HG03103 (cell line): ENCODE results near the gene CFAP299.
A peak's percentile ranks its signal among the peaks of the same experiment; 100 is the strongest.
"Not testable (repeated sequence)": the region's sequence is repeated elsewhere in the genome, so short reads cannot be mapped to it uniquely, and the experiment has no call there.

ENCODE experiments used
- ATAC-seq: cut with Tn5 transposase; IDR thresholded peaks from one replicate; pipeline ENCODE4 v1.9.1; 2021; ENCODE audit warnings: low read depth; ENCODE audit not compliant: unreplicated experiment

CFAP299 gene

DNA sequence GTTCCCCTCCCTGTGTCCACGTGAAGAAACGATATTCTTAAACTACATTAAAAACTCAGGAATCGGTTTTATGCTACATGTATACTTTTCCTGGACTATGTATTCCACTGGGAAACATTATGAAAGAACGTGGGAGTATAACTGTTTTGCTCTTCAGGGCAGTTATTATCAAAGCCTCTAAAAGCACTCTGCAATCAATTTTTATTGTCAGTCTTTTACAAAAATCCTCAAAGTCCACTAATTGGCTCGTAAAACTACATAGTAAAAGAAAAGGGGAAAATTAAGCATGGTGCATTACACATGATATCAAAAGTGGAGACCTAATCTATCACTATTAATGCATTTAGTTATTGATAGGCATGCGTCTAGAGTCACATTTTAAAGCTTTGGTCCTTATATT lies 11.4 kb upstream of the CFAP299 start:
- no peak for ATAC-seq

DNA sequence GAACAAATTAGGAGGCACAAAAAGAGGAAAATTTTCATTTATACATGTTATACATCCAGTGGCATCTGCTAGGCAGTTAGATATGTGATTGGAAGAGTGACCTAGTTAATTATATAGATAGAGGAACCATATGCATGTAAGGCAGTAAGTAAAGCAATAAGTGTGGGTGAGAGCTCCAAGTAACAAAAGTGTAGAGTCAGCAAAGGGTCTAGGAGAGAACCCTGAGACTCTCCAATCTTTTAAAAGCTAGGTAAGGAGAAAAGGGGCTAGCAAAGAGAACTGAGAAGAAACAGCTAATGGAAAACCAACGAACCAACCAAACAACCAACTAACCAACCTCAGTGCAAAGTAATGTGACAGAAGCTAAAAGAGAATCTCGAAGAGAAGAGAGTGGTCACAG lies 3.8 kb upstream of the CFAP299 start:
- no peak for ATAC-seq

DNA sequence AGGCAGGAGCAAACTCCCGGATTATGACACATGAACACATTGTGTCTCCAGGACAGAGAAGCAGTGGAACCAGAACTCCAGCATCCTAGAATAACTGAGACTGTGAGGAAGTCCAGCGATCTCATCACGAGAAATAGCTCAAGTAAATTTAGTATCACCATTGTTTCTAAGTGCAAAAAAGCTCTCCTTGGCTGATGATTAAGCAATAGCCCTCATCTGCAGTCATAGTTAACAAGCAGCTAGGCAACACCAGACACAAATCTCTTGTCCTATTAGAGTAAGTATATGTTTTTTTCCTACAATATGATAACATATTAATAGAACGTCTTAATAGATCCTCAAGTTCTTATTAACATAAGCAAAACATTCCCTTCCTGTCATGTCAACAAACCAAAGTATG lies 2.4 kb upstream of the CFAP299 start:
- ATAC-seq, result no peak

DNA sequence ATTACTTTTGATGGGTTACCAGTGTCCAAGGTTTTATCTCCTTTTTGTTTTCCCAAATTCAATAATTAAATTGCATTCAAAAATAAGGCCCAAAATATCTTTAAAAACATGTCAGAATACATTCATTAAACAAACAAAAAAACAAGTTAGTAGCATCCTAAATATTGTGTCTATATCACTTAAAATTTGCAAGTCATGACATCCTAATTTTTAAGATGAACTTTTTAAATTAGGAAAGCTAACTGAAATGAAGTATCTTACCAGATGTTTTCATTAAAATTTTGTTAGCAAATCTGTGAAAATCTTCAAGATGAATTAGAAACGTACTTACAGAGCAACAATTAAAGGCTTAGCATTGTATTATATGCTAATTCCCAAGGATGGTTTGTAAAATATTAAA lies 962 bp upstream of the CFAP299 start:
- ATAC-seq, result no peak

DNA sequence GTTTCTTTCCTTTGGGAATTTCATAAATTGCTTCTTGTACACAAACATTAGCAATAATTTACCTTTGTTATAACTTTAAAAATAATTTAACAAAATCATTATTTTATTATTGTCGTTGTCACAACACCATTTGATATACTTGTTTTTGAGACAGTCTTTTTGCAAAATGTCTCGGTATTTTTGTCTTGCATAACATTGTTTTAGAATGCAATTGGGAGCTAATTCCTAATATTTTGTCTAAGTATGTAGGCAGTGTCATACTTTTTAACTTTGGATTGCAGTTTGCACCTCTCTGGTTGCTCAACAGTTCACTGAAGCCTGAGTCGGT lies 340 bp upstream of the CFAP299 start:
- no peak for ATAC-seq

DNA sequence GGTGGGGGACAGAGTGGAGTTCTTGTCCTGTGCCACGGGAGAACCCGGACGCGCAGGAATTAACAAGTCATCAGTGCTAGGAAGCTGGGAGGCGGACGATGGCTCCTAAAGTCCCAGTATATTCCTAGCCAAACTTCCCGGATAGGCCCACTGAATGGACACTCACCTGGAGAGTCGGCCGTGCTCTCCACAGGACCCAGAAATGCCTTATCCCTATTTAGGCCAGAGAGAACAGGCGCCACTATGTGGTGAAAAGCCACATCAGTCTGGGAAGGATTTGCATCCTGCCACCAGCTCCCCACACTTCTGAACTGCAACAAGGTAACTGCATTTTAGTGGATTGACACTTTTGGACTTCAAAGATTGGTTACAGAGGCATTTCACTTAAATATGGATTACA lies 1.1 kb downstream of the CFAP299 start:
- ATAC-seq, result no peak

DNA sequence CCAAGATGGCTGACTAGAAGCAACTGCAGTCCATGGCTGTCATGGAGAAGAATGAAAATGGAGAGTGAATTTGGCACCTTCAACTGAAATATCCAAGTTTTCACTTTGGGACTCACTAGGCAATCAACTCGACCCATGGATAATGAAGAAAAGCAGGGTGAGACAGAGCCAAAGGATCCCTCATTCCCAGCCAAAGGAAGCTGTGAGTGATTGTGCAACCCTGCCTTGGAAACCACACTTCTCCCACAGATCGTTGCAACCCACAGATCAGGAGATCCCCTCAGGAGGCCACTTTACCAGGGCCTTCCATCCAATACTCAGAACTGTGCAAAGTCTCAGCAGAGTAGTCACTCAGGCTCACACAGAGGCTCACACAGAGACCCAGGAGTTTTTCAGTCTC lies 4.5 kb downstream of the CFAP299 start:
- ATAC-seq, result no peak

DNA sequence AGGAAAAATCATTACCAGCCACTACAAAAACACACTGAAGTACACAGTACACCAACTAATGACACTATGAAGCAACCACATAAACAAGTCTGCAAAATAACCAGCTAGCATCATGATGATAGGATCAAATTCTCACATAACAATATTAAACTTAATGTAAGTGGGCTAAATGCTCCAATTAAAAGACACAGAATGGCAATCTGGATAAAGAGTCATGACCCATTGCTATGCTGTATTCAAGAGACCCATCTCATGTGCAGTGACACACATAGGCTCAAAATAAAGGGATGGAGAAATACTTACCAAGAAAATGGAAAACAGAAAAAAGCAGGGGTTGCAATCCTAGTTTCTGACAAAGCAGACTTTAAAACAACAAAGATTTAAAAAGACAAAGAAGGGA lies 7.2 kb downstream of the CFAP299 start:
- ATAC-seq, result not testable (repeated sequence)

DNA sequence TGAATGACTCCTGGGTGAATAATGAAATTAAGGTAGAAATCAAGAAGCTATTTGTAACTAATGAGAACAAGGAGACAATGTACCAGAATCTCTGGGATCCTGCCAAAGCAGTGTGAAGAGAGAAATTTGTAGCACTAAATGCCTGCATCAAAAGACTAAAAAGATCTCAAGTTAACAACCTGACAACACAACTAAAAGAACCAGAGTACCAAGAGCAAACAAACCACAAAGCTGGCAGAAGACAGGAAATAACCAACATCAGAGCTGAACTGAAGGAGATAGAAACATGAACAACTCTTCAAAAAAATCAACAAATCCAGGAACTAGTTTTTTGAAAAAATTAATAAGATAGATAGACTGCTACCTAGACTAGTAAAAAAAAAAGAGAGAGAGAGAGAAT lies 8.4 kb downstream of the CFAP299 start:
- ATAC-seq, result no peak

DNA sequence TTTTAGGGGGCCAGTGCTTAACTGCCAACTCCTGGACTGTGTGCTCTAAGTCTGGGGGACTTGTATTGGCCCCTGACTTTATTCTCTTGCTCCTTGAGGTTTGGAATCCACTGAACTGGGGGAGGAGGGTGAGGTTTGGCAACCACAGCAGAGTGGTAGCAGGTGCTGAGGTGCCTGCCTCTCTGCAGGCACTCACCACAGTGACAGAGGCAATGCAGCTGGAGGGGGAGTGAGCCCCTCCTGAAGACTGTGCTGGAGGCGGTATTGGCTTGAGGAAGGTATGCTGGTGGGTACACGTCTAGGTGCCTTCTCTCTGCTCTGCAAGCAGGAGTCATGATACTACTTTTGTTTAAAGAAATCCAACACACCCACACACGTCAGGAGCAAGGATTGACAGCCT lies 24.6 kb downstream of the CFAP299 start:
- no peak for ATAC-seq

DNA sequence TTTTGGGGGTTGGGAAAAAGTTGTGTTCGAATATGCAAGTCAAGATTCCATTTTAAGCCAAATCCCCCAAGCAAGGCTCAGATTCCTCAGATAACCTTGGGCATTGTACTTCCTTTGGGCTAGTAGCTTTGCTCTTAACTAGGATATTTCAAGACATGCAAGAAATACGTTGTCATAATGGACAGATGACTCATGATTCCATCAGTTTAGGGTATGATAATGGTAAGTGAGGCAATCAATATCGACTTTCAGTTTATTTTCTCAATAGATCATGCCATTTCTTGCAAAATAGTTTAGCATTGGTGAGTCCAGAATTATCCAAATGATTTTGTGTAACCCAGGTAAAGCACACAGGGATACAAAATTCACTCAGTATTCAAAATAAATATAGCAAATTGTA lies 25.4 kb downstream of the CFAP299 start:
- ATAC-seq, result no peak

DNA sequence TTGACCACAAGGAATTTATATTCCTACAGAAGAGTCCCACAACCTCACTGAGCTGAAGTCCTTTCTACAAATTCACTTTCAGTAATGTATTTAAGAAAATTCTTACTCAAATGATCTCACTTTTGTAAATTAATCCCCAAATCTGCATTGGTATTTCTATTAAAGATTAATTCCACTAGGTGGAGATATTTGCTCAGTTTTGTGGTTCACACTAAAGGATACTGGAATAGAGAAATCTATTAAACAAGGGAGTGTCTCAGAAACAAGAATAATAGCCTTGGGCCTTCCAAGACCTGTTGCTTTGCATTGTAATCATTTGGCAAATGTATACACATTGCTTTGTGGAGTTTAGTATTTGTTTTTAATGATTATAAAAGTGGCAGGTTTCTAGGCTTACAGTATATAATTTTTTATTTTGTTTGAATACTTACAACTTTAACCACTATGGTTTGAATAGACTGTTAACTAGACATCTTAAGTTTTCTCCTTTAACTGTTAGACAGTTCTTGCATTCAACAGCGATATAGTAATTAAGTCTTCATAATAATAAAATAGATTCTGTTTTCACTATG lies 25.9 kb downstream of the CFAP299 start:
- ATAC-seq, result no peak

DNA sequence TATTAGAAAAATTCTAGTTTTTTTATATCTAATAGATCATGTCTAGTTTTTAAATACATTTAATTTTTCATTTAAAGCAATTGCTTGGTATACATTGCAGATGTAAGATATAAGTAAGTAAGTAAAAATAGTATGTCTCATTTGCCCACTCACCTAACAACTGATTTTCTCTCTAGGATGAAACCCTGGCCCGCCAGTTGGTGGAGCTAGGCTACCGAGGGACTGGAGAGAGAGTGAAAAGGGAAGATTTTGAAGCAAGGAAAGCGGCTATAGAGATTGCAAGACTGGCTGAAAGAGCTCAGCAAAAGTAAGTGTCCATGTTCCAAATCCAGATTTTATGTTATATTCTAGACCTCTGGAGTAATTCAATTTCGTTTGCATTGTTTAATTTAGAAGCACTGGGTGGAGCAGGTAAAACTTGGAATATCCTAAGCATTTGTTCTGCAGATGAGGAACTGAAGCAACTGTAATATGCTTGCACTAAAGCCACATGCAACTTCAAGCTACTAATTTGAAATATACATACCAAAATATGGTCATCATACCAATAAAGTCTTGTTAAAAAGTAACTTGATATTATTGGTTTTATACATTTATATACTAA lies 27.1 kb downstream of the CFAP299 start:
- peak; percentile 61 for ATAC-seq

DNA sequence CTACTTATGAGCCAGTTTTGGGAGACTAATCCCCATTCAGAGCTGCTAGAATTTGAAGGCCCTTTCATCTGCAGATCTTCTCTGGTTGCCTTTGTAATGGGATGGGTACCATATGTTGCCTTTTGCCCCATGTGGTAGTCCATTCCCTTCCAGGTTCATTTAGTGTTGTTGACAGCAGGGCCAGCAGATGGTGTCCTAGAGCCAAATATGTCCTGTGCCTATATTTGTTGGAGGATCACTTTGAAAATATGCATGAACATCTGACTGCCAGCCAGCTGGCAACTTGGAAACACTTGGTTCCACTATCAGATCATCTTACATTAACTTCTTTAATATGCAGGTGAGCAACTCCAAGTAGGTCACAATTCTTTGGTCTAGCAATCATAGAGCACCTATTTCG lies 30.4 kb downstream of the CFAP299 start:
- ATAC-seq, result peak; percentile 67

DNA sequence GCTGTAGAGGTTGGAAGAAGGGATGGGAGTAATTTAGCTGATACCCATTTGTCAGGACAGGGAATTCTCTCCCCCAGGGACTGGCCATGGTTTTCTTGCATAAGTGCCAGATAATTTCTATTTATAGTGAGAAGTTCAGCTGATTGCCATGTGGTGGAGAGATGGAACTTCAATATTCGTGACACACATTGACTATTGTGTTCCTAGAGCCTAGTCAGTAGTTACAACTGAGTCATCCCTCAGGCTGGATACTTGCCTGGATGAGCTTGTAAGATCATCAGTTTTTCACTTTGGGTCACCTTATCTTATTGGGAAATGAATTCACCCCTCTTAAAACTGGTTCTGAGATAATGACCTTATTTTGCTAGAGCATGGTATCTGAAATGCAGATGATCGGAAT lies 32.2 kb downstream of the CFAP299 start:
- ATAC-seq, result no peak

DNA sequence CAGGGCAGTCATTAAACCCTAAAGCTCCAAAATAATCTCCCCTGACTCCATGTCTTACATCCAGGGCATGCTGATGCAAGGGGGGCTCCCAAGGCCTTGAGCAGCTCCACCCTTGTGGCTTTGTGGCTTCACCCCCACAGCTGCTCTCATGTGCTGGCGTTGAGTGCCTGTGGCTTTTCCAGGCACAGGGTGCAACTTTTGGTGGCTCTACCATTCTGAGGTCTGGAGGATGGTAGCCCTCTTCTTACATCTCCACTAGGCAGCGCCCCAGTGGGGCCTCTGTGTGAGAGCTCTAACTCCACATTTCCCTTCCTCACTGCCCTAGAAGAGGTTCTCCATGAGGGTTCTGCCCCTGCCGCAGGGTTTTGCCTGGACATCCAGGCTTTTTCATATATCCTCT lies 35.1 kb downstream of the CFAP299 start:
- no peak for ATAC-seq

DNA sequence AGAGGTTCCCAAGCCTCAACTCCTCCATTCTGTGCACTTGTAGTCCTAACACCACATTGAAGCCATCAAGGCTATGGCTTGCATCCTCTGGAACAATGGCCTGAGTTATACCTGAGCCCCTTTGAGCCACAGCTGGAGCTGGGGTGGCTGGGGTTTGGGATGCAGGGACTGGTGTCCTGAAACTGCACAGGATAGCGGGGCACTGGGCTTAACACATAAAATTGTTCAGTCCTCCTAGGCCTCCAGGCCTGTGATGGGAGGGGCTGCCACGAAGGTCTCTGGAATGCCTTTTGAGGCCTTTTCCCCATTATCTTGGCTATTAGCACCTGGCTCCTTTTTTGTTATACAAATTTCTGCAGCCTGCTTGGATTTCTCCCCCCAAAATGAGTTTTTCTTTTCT lies 35.5 kb downstream of the CFAP299 start:
- ATAC-seq, result no peak

DNA sequence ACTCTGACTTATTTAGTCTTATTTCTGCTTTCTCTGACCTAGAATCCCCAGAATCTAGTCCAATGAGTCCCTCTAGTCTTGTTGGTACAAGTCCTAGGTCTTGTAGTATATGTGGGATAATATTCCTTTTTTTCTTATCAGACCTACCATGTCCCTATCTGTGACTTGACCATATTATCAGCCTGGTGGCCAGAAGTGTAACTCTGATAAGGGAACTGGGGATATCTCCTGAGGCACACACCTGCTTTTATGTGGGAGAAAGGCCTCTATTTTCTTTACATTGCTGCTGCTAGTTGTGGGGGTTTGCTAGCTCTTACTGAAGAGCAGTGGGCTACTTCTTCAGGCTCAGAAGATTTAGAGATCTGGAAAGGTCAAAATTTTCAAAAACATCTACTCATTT lies 38.6 kb downstream of the CFAP299 start:
- no peak for ATAC-seq

DNA sequence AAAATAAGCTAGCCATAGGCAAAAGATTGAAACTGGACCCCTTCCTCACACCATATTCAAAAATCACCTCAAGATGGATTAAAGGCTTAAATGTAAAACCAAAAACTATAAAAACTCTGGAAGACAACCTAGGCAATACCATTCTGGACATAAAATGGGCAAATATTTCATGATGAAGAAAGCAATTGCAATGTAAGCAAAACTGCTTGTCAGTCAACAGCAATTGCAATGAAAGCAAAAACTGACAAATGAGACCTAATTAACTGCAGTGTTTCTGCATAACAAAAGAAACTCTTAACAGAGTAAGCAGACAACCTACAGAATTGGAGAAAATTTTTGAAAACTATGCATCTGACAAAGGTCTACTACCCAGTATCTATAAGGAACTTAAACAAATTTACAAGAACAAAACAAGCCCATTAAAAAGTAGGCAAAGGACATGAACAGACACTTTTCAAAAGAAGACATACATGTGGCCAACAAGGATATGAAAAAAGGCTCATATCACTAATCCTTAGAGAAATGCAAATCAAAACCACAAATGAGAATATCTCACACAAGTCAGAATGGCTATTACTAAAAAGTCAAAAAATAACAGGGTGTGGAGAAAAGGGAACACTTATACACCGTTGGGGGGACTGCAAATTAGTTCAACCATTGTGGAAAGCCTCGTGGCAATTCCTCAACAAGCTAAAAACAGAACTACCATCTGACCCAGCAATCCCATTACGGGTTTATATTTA lies 46.7 kb downstream of the CFAP299 start:
- no peak for ATAC-seq

DNA sequence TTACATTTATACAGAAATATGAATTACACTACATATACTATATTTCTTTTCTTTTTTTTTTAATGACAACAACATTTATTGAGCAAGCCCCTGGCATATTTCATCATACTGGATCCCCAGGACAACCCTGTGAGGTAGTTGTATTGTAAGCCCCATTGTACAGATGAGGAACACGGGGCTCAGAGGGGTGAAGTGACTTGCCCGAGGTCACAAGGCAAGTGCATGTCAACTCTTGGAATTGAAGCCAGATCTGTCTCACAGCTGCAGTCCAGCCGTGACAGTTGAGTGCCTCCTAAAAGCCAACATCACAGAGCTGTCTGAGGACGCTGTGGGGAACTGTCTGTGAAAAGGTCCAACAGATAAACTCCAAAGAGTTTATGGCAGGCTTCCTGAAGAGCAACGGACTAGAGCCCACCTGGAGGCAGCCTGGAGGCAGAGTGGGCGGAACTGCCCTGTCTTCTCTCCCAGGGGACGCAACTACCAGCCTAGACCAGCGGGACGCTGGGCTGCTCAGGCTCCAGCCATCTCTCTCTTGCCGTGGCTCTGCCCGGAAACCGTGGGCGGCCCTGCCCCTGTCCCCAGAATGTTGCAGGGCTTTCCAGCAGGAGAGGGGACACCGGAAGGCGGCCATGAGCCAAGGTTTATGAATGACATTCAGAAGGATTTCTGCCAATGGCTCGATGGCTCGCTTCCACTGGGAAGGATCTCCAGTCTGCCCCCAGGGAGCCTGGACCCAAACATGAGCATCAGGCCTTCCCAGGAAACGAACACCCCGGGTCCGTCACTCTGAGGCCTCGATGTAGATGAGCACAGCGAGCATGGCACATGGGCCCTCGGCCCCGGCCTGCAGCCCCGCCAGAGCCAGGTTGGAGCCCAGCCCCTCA lies 50.1 kb downstream of the CFAP299 start:
- no peak for ATAC-seq

DNA sequence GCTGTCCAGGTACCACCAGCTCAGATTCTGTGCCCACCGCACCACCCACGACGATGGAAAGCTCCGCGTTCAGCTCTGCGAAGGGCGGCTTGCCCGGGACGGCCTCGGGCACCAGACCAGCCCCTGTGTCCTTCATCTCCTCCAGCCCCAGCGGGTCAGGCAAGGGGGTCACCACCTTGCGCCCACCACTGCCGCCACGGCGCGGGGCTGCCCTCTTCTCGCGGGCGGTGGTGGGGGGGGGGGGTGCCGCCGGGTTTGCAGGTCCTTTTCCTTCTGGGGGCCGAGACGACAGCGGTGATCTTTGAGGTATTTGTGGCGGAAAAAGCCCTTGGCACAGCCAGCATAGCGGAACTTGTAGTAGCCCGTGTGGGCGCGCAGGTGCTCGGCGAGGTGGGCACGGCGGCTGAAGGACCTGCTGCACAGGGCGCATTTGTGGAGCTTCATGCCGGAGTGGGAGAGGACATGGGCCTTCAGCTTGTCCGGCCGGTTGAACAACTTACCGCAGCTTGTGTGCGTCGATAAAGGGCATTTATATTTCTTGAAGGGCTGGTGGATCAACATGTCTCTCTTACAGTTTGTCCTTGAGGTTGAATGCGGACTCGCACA lies 50.9 kb downstream of the CFAP299 start:
- no peak for ATAC-seq
